ENCODE results near the gene RNF26. TPM values are rescaled to one million over a fixed set of nuclear protein-coding genes. Genes with fewer than 3 reads are reported as not detected.

RNF26 gene
- total and polyA plus RNA-seq, 10 of the 15 experiments (the other 5 are each of a cell fraction or from before 2014, with no cell fraction given): 2.8 to 54.5 (median 17.7) TPM

GRCh38 chr11:119305556-119306372 lies 28.6 kb upstream of the RNF26 start:
- ChIA-PET CTCF (interaction anchor here (0.9 kb wide), 1 partner anchor 33 kb away, joined by 3 read pairs; no protein-coding TSS in a partner anchor), SMC1A (ENCODE audit: uncharacterized antibody, unreplicated experiment) (interaction anchor here (0.6 to 1.1 kb wide), 2 partner anchors 10 to 93 kb away, joined by 3 to 4 read pairs; no protein-coding TSS in a partner anchor), POLR2A (no interaction called here), RAD21 (ENCODE audit: unreplicated experiment) (no interaction called here)
- no peaks in the 10 kb centered on the region for H3K27me3 ChIP-seq (replicated peaks in 1 of 2; ENCODE audit: control insufficient read depth in 2 of 2, insufficient read depth in 2 of 2, low read length in 1 of 2)
- H4K20me1 ChIP-seq (ENCODE audit: control insufficient read depth, insufficient read depth): no peaks in the 10 kb centered on the region
- WGBS (ENCODE audit: insufficient coverage, insufficient replicate concordance, low lambda C conversion rate, missing lambda C conversion rate): 91% methylated on average over 7 of the region's 7 CpGs
- H3K79me2 ChIP-seq (ENCODE audit: control insufficient read depth, insufficient read depth, low read length): no peaks in the 10 kb centered on the region
- no peaks in the 10 kb centered on the region for H3K4me1 ChIP-seq (ENCODE audit: control insufficient read depth, insufficient read depth, low read length)
- H3K36me3 ChIP-seq (ENCODE audit: control insufficient read depth in 2 of 2, insufficient read depth in 2 of 2, low read length in 1 of 2): peaks cover 9 to 17% of the 10 kb centered on the region in 2 experiments; a peak in 3 of 4 replicates
- no peak overlapping the region for H2AFZ ChIP-seq (ENCODE audit: control insufficient read depth, low read depth, low read length)
- H3K9me3 ChIP-seq (replicated peaks; ENCODE audit: control insufficient read depth, insufficient read depth, low read length): no peaks in the 10 kb centered on the region
- no peak overlapping the region for H3K27ac ChIP-seq (ENCODE audit: control insufficient read depth, insufficient read depth)
- no peak overlapping the region for H3K9ac ChIP-seq (ENCODE audit: control insufficient read depth, insufficient read depth, low read length)
- FAIRE-seq (no peak), ATAC-seq (no peak), DNase-seq (ENCODE audit: low read depth, low spot score) (no peak)
- BruUV-seq (replicated peaks): no TSS peak
- TF ChIP-seq BRCA1 (IDR thresholded peaks at IDR 0.05; ENCODE audit: low read depth, low read length): no peak
- TF ChIP-seq TARDBP (IDR thresholded peaks at IDR 0.05; ENCODE audit: borderline replicate concordance): no peak
- TF ChIP-seq ZBED1 (IDR thresholded peaks at IDR 0.05; ENCODE audit: borderline replicate concordance): no peak
- no peak for TF ChIP-seq SPI1 (IDR thresholded peaks at IDR 0.05; ENCODE audit: borderline replicate concordance, insufficient read depth, low read depth, low read length)
- no peak for TF ChIP-seq CREB1 (IDR thresholded peaks at IDR 0.05; ENCODE audit: low read depth)
- no peak for TF ChIP-seq STAT1 (conservative IDR thresholded peaks at IDR 0.05)
- no peak for TF ChIP-seq POU2F2 (IDR thresholded peaks at IDR 0.05; ENCODE audit: borderline replicate concordance, low read depth, low read length)
- no peak for TF ChIP-seq BMI1 (IDR thresholded peaks at IDR 0.05; ENCODE audit: borderline replicate concordance)
- no peak for TF ChIP-seq MLLT1 (IDR thresholded peaks at IDR 0.05)
- TF ChIP-seq ZBTB4 (CRISPR knock-in tag; IDR thresholded peaks at IDR 0.05): no peak
- in situ Hi-C loops (cut with MboI): no loop called here
- H3K4me3 ChIP-seq: no peak overlapping the region
- no peak overlapping the region for H3K4me2 ChIP-seq (ENCODE audit: control insufficient read depth, insufficient read depth)
- intact Hi-C loops (cut with micrococcal nuclease; ENCODE audit: unreplicated experiment): no loop called here
